Retina (tissue), 1 donor: ENCODE measurements around the gene CEL.
"Not testable (repeated sequence)": the region's sequence is repeated elsewhere in the genome, so short reads cannot be mapped to it uniquely, and the experiment has no call there.

Experiments
- DNase-seq: peaks from one replicate; pipeline ENCODE4 v3.0.0-alpha.2; 2016

CEL gene

DNA sequence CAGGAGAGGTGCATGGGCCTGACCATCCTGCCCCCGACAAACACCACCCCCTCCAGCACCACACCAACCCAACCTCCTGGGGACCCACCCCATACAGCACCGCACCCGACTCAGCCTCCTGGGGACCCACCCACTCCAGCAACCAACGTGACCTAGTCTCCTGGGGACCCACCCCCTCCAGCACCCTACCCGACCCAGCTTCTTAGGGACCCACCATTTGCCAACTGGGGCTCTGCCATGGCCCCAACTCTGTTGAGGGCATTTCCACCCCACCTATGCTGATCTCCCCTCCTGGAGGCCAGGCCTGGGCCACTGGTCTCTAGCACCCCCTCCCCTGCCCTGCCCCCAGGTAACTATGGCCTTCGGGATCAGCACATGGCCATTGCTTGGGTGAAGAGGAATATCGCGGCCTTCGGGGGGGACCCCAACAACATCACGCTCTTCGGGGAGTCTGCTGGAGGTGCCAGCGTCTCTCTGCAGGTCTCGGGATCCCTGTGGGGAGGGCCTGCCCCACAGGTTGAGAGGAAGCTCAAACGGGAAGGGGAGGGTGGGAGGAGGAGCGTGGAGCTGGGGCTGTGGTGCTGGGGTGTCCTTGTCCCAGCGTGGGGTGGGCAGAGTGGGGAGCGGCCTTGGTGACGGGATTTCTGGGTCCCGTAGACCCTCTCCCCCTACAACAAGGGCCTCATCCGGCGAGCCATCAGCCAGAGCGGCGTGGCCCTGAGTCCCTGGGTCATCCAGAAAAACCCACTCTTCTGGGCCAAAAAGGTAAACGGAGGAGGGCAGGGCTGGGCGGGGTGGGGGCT lies 4.6 kb downstream of the CEL start:
- DNase-seq: no peak

DNA sequence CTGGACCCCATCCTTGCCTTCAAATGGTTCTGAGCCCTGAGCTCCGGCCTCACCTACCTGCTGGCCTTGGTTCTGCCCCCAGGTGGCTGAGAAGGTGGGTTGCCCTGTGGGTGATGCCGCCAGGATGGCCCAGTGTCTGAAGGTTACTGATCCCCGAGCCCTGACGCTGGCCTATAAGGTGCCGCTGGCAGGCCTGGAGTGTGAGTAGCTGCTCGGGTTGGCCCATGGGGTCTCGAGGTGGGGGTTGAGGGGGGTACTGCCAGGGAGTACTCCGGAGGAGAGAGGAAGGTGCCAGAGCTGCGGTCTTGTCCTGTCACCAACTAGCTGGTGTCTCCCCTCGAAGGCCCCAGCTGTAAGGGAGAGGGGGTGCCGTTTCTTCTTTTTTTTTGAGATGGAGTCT lies 5.2 kb downstream of the CEL start:
- DNase-seq: no peak

DNA sequence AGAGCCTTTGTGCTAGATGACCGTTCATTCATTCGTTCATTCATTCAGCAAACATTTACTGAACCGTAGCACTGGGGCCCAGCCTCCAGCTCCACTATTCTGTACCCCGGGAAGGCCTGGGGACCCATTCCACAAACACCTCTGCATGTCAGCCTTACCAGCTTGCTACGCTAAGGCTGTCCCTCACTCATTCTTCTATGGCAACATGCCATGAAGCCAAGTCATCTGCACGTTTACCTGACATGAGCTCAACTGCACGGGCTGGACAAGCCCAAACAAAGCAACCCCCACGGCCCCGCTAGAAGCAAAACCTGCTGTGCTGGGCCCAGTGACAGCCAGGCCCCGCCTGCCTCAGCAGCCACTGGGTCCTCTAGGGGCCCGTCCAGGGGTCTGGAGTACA lies 6.0 kb downstream of the CEL start:
- no peak for DNase-seq

DNA sequence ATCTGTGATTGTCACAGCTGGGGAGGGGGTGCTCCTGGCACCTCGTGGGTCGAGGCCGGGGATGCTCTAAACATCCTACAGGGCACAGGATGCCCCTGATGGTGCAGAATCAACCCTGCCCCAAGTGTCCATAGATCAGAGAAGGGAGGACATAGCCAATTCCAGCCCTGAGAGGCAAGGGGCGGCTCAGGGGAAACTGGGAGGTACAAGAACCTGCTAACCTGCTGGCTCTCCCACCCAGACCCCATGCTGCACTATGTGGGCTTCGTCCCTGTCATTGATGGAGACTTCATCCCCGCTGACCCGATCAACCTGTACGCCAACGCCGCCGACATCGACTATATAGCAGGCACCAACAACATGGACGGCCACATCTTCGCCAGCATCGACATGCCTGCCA lies 6.7 kb downstream of the CEL start:
- not testable (repeated sequence) for DNase-seq

DNA sequence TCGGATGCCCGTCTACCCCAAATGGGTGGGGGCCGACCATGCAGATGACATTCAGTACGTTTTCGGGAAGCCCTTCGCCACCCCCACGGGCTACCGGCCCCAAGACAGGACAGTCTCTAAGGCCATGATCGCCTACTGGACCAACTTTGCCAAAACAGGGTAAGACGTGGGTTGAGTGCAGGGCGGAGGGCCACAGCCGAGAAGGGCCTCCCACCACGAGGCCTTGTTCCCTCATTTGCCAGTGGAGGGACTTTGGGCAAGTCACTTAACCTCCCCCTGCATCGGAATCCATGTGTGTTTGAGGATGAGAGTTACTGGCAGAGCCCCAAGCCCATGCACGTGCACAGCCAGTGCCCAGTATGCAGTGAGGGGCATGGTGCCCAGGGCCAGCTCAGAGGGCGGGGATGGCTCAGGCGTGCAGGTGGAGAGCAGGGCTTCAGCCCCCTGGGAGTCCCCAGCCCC lies 8.8 kb downstream of the CEL start:
- DNase-seq: not testable (repeated sequence)

DNA sequence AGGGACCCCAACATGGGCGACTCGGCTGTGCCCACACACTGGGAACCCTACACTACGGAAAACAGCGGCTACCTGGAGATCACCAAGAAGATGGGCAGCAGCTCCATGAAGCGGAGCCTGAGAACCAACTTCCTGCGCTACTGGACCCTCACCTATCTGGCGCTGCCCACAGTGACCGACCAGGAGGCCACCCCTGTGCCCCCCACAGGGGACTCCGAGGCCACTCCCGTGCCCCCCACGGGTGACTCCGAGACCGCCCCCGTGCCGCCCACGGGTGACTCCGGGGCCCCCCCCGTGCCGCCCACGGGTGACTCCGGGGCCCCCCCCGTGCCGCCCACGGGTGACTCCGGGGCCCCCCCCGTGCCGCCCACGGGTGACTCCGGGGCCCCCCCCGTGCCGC lies 9.2 kb downstream of the CEL start:
- not testable (repeated sequence) for DNase-seq

DNA sequence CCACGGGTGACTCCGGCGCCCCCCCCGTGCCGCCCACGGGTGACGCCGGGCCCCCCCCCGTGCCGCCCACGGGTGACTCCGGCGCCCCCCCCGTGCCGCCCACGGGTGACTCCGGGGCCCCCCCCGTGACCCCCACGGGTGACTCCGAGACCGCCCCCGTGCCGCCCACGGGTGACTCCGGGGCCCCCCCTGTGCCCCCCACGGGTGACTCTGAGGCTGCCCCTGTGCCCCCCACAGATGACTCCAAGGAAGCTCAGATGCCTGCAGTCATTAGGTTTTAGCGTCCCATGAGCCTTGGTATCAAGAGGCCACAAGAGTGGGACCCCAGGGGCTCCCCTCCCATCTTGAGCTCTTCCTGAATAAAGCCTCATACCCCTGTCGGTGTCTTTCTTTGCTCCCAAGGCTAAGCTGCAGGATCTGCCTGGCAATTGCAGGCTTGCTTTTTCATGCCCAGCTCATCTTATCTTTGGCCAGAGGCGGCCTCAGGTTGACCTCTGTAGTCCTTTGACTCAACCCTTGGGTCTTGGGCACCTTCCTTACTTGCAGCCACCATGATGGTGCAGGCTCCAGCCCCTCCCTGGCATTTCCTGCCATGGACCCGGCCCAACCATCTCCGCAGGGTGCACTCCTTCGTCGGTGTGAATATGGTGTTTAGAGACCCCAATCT lies 9.8 kb downstream of the CEL start:
- DNase-seq: no peak

DNA sequence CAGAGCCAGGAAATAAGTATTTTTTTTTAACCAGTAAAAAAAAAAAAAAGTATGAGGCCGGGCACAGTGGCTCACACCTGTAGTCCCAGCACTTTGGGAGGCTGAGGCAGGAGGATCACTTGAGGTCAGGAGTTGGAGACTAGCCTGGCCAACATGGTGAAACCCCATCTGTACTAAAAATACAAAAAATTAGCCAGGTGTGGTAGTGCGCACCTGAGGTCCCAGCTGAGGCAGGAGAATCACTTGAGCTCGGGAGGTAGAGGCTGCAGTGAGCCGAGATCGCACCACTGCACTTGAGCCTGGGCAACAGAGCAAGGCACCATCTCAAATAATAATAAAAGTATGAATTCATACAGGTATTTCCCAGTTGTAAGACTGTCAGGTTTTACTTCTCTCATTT lies 10.4 kb downstream of the CEL start:
- DNase-seq: not testable (repeated sequence)

DNA sequence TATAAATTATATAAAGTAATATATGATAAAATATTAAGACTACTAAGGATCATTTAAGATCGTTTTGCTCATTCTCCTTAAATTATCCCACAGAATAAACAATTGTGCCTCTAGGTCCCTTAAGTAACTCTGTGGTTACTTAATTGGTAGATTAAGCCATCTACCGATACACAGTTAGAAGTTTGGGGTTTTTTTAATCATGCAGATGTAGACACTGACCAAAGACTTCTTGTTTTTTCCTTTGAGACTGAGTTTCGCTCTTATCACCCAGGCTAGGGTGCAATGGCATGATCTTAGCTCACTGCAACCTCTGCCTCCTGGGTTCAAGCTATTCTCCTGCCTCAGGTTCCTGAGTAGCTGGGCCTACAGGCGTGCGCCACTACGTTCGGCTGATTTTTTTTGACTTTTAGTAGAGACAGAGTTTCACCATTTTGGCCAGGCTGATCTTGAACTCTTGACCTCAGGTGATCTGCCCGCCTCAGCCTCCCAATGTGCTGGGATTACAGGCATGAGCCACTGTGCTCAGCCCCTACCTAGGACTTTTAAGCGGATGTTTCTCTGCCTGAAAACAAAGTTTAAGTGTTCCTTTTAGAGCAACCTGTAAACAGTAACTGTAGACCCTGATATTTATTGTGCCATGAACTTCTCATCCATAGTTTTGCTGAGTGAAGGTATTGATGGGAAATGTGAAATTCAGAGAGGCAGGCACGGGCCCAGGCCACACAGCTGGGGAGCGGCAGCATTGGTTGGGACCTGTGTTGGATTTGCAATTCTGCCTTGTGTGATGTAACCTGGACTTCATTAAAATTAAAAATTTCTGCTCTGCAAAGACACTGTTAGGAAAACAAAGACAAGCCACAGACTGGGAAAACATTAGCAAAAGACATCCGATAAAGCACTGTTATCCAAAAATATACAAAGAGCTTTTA lies 11.6 kb downstream of the CEL start:
- no peak for DNase-seq

DNA sequence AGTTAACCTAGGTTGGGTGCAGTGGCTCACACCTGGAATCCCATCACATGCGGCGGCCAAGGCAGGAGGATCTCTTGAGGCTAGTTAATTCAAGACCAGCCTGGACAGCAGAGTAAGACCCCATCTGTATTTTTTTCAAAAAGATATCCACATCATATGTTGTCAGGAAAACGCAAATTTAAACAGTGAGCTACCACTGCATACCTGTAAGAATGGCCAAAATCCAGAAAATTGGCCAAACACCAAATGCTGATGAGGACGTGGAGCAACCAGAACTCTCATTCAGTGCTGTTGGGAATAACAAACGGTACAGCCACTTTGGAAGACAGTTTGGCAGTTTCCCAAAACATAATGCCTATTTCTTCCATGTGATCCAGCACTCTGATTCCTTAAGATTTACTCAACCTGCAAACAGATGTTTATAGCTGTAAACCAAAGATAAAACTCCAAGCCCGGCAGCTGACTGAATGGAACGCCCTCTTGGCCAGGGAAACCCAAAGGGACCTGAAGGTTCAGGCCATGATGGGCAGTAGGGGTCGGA lies 12.4 kb downstream of the CEL start:
- no peak for DNase-seq

DNA sequence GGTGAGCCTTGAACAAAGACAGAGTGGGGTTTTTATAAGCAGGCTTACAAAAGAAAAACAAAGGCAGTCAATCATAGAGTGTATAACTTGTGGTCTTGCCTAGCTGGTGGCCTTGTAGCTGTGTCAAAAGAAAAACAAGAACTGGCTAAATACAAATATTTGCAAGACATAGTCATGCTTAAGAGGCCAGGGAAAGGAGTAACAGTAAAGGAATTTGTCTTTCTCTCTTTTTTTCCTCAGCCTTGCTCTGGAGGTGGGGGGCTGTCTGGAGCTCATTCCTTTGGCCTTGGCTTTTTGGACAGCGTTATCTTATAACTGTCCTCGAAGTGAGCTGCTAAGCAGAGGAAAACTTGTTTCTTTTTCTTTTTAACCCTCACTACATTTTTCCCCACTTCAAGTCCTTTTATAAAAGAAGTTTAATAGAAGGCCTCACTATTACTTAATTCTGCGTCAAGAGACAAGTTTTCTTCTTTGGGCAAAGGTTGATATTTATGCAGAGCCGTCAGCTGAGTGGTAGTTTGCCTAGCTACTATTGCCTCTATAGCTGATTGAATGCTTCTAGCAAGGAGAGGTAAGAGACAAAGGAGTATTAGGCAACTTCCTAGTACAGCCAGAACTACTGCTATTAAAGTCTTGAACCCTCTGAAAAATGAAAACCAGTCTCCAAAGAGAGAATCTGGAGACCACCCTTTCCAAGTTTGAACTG lies 14.3 kb downstream of the CEL start:
- no peak for DNase-seq

DNA sequence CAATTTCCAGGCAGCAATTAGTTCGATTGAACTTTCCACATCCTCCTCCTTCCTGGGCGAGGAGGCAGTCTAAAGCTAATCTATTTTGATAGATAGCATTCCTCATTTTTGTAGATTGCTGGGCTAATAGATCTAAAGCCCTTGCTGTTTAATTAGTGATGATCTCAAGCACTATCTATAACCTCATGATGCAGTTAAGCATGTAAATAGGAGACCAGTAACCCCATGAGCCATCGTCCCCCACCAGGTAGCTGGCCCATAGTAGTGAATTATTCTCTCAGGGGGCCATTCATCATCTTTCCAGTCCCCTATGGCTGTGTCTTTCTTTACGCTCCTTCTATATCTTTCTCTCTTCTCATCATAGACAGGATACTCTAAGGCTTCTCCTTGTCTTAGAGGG lies 14.9 kb downstream of the CEL start:
- no peak for DNase-seq

DNA sequence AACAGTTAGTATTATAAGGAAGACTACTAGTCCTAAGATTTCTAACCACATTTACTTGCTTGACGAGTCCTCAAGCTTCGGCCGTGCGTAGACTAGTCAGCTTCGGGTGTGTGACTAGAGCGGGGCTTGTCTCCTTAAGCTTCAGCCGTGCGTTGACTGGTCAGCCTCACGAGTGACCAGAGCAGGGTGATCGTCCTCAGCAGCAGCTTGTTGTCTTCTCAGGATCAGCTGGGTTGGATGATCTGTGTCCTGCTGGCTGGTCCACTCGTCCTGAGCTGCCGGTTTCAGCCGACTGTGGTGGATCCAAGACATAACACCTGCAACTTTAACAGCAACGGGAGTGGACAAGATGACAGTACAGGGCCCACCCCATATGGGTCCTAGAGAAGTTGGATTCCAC lies 16.7 kb downstream of the CEL start:
- no peak for DNase-seq

DNA sequence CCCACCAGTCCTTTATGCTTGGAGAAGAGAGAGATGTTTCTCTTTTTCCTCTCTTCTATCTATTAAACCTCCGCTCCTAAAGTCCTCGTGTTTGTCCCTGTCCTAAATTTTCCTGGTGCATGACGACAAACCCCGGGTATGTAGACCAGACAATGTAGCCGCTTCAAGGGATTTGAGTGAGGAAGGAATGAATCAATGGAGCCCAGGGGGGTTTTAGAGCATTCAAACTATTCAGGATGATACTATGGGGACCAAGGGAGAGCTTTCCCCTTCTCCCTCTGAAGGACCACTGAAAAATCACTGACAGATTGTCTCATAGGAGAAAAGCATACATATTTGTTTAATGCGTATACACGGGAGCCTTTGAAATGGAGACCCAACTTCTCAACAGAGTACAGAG lies 18.4 kb downstream of the CEL start:
- DNase-seq: no peak

DNA sequence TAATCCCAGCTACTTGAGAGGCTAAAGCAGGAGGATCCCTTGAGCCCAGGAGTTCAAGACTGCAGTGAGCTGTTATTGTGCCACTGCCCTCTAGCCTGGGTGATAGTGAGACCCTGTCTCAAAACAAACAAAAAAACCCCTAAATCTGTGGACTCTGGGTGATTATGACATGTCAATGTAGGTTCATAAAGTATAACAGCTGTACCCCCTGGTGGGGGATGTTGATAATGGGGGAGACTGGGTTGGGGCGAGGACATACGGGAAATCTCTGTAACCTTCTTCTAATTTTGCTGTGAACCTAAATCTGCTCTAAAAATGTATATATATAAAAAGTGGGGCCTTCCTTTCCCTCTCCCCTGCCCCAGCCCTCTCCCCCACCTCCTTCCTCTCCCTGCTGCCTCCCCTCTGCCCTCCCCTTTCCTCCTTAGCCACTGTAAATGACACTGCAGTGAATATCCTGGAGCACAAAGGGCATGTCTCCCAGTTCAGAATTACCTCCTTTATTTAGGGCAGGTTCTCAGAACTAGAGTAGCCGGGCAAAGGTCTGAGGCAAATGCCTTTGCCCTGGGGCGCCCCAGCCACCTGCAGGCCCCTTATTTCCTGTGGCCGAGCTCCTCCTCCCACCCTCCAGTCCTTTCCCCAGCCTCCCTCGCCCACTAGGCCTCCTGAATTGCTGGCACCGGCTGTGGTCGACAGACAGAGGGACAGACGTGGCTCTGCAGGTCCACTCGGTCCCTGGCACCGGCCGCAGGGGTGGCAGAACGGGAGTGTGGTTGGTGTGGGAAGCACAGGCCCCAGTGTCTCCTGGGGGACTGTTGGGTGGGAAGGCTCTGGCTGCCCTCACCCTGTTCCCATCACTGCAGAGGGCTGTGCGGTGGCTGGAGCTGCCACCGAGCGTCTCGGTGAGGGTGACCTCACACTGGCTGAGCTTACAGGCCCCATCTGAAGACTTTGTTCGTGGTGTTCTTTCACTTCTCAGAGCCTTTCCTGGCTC lies 19.3 kb downstream of the CEL start:
- DNase-seq: not testable (repeated sequence)

DNA sequence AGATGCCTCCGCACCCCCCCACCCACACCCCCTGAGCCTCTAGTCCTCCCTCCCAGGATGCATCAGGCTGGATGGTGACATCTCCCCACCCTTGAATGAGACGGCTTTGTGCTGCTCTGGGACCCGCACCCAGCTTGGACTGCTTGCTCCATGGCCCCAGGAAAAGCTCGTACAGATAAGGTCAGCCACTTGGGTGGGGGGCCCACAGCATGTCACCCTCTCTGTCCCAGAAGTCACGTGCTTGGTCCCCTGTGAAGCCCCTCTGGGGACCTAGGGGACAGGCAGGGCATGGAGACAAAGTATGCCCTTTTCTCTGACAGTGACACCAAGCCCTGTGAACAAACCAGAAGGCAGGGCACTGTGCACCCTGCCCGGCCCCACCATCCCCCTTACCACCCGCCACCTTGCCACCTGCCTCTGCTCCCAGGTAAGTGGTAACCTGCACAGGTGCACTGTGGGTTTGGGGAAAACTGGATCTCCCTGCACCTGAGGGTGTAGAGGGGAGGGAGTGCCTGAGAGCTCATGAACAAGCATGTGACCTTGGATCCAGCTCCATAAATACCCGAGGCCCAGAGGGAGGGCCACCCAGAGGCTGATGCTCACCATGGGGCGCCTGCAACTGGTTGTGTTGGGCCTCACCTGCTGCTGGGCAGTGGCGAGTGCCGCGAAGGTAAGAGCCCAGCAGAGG lies 20.3 kb downstream of the CEL start:
- DNase-seq: not testable (repeated sequence)

DNA sequence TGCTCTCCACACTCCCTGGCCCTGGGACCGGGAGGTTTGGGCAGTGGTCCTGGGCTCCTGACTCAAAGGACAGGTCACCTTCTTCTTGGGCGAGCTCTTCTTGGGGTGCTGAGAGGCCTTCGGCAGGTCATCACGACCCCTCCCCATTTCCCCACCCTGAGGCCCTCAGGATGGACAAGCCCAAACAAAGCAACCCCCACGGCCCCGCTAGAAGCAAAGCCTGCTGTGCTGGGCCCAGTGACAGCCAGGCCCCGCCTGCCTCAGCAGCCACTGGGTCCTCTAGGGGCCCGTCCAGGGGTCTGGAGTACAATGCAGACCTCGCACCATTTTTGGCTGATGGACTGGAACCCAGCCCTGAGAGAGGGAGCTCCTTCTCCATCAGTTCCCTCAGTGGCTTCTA lies 21.9 kb downstream of the CEL start:
- DNase-seq: not testable (repeated sequence)

DNA sequence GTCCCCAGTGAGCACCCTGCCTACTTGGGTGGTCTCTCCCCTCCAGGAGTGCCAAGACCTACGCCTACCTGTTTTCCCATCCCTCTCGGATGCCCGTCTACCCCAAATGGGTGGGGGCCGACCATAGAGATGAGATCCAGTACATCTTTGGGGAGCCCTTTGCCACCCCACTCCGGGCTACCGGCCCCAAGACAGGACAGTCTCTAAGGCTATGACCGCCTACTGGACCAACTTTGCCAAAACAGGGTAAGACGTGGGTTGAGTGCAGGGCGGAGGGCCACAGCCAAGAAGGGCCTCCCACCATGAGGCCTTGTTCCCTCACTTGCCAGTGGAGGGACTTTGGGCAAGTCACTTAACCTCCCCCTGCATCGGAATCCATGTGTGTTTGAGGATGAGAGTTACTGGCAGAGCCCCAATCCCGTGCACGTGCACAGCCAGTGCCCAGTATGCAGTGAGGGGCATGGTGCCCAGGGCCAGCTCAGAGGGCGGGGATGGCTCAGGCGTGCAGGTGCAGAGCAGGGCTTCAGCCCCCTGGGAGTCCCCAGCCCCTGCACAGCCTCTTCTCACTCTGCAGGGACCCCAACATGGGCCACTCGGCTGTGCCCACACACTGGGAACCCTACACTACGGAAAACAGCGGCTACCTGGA lies 24.6 kb downstream of the CEL start:
- DNase-seq: not testable (repeated sequence)

DNA sequence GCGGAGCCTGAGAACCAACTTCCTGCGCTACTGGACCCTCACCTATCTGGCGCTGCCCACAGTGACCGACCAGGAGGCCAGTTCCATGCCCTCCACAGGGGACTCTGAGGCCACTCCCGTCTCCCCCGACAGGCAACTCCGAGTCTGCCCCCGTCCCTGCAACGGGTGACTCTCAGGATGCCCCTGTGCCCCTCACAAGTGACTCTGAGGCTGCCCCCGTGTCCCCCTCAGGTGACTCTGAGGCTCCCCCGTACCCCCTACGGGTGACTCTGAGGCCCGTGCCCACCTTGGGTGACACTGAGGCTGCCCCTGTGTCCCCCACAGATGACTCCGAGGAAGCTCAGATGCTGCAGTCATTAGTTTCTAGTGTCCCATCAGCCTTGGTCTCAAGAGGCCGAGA lies 25.1 kb downstream of the CEL start:
- DNase-seq: no peak
